Left lung (tissue), 10 donors: ENCODE measurements around the gene TNNI3. TPM values are rescaled to one million over a fixed set of nuclear protein-coding genes. Genes with fewer than 3 reads are reported as not detected.

Source experiments
- ATAC-seq: fragments of 200-7000 bp; cut with Tn5 transposase; one replicate; pipeline ENCODE4 v1.9.1; 2020; ENCODE audit warnings: moderate library complexity
- DNase-seq, 4 donors: peaks; one replicate each; pipeline ENCODE4 v3.0.0-alpha.2; 2013 to 2020
- H3K27ac ChIP-seq, 2 donors: fragments of 200-600 bp; sonication (generic) in 1 of 2; one replicate each; pipeline versions ENCODE4 v1.5.0 to v1.8.0; 2020 to 2021
- H3K27me3 ChIP-seq, 2 donors: fragments of 200-600 bp; sonication (generic) in 1 of 2; one replicate each; pipeline versions ENCODE4 v1.5.0 to v1.8.0; 2020 to 2021
- H3K36me3 ChIP-seq, 2 donors: fragments of 200-600 bp; sonication (generic) in 1 of 2; one replicate each; pipeline versions ENCODE4 v1.5.0 to v1.8.0; 2020 to 2021
- H3K4me1 ChIP-seq, 2 donors: fragments of 200-600 bp; one replicate each; pipeline ENCODE4 v1.8.0; 2021
- H3K4me3 ChIP-seq, 2 donors: fragments of 200-600 bp; sonication (generic) in 1 of 2; one replicate each; pipeline versions ENCODE4 v1.5.0 to v1.8.0; 2020 to 2021; ENCODE audit warnings: mild to moderate bottlenecking in 1 of 2
- H3K9me3 ChIP-seq, 2 donors: fragments of 200-600 bp; sonication (generic) in 1 of 2; one replicate each; pipeline versions ENCODE4 v1.5.0 to v1.8.0; 2020 to 2021
- CTCF ChIP-seq, 2 donors: fragments of 200-600 bp; sonication (generic) in 1 of 2; IDR thresholded peaks; one replicate each; pipeline versions ENCODE4 v1.5.0 to v1.8.0; 2021; ENCODE audit warnings: antibody characterized with exemption in 2 of 2
- intact Hi-C, 2 donors: fragments of 100-400 bp; cut with DNase I; formaldehyde crosslinking; loops; one replicate each; pipeline versions ENCODE4 v1.11.2 to v1.14.2; 2022
- polyA plus RNA-seq, 6 donors: library from polyadenylated mRNA; unstranded; fragments of 120-200 nt; gene quantifications; one replicate each; pipeline ENCODE4 v1.2.1, GENCODE V29; 2013; ENCODE audit not compliant: insufficient read length in 6 of 6
- total RNA-seq, 2 donors: library from RNA; stranded (reverse); fragmentation: NEBNext Ultra II Directional; extraction: Animal tissue kit (Norgen Biotek cat#: 25700); gene quantifications; one replicate each; pipeline ENCODE4 v1.2.1, GENCODE V29; 2021
- donor health status: DM: no; HTN: yes; CAD: no.
- donor health status: DM: no; HTN: no; CAD: no.

The TNNI3 gene
- total and polyA plus RNA-seq, 8 donors: 0.75 to 1.6 (median 0.98) TPM; not detected in 1

- intact Hi-C loops: no loop called here
Measured at GRCh38 chr19:55118401-55118991, 39.0 kb downstream of the TNNI3 start.

DNA sequence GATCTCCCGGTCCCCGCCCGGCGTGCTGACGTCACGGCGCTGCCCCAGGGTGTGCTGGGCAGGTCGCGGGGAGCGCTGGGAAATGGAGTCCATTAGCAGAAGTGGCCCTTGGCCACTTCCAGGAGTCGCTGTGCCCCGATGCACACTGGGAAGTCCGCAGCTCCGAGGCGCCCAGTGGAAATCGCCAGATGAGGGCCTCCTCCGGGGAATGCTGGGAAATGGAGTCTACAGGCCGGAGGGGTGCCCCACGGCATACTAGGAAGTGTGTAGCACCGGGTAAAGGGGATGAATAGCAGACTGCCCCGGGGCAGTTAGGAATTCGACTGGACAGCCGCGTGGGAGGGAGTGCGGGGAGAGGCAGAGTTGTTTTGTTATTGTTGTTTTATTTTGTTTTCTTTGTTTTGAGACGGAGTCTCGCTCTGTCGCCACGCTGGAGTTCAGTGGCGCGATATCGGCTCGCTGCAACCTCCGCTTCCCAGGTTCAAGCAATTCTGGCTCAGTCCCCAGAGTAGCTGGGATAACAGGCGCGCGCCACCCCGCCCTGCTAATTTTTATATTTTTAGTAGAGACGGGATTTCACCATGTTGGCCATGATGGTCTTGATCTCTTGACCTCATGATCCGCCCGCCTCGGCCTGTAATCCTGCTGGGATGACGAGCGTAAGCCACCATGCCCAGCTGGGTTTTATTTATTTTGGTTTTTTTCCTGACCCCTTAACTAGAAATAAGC is 39.7 kb downstream of the TNNI3 start:
- H3K27ac ChIP-seq: peak overlapping the region; percentile 76 to 86
- peaks cover 21 to 49% of the 10 kb centered on the region in 2 donors for H3K4me1 ChIP-seq
- TF ChIP-seq CTCF (IDR thresholded peaks at IDR 0.05): no peak
- DNase-seq: peak; percentile 98 to 100 (median 100)
- intact Hi-C loops: no loop called here
- peak overlapping the region; percentile 44 to 91 for H3K4me3 ChIP-seq
- peak; percentile 92 for ATAC-seq
- H3K27me3 ChIP-seq: peaks cover 0 to 5% of the 10 kb centered on the region in 2 donors
- H3K36me3 ChIP-seq: peaks cover 0 to 2% of the 10 kb centered on the region in 2 donors
- no peaks in the 10 kb centered on the region for H3K9me3 ChIP-seq

More at GRCh38 chr19:55118401-55118991, 39.0 kb downstream of the TNNI3 start:
- DNase-seq: peak in 3 of 4 donors; percentile 6 to 76 (median 16)
- ATAC-seq: peak; percentile 39
- TF ChIP-seq CTCF (IDR thresholded peaks at IDR 0.05): no peak
- Histone ChIP-seq H3K27ac (peak overlapping the region; percentile 76 to 86), H3K9me3 (no peaks in the 10 kb centered on the region), H3K36me3 (no peaks in the 10 kb centered on the region), H3K4me1 (peaks cover 15 to 43% of the 10 kb centered on the region in 2 donors), H3K4me3 (peak overlapping the region; percentile 44 to 91), H3K27me3 (peaks cover 0 to 11% of the 10 kb centered on the region in 2 donors)

GRCh38 chr19:55116859-55117662 is 40.5 kb downstream of the TNNI3 start, which contains the start of gene PPP1R12C:
Gene PPP1R12C, minus strand, starts transcription at chr19:55117637. Its CDS starts 94 bp downstream, at chr19:55117543.
- Histone ChIP-seq H3K27me3 (peaks cover 0 to under 1% of the 10 kb centered on the region in 2 donors), H3K27ac (peak within 1 kb of the TSS; percentile 76 to 86), H3K9me3 (no peaks in the 10 kb centered on the region), H3K36me3 (peaks cover 0 to 10% of the 10 kb centered on the region in 2 donors), H3K4me1 (peaks cover 21 to 52% of the 10 kb centered on the region in 2 donors), H3K4me3 (peak within 1 kb of the TSS; percentile 61 to 91)
- ATAC-seq (no peak), DNase-seq (peak in 2 of 4 donors; percentile 14 to 19)
- intact Hi-C loops: no loop called here
- no peak for TF ChIP-seq CTCF (IDR thresholded peaks at IDR 0.05)

DNA sequence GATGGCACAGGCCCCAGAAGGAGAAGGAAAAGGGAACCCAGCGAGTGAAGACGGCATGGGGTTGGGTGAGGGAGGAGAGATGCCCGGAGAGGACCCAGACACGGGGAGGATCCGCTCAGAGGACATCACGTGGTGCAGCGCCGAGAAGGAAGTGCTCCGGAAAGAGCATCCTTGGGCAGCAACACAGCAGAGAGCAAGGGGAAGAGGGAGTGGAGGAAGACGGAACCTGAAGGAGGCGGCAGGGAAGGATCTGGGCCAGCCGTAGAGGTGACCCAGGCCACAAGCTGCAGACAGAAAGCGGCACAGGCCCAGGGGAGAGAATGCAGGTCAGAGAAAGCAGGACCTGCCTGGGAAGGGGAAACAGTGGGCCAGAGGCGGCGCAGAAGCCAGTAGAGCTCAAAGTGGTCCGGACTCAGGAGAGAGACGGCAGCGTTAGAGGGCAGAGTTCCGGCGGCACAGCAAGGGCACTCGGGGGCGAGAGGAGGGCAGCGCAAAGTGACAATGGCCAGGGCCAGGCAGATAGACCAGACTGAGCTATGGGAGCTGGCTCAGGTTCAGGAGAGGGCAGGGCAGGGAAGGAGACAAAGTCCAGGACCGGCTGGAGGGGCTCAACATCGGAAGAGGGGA is 41.2 kb downstream of the TNNI3 start:
- peaks cover 0 to 17% of the 10 kb centered on the region in 2 donors for H3K36me3 ChIP-seq
- peaks cover 21 to 52% of the 10 kb centered on the region in 2 donors for H3K4me1 ChIP-seq
- intact Hi-C loops: no loop called here
- H3K4me3 ChIP-seq: peak overlapping the region; percentile 61 to 91
- no peak for TF ChIP-seq CTCF (IDR thresholded peaks at IDR 0.05)
- peak overlapping the region; percentile 75 to 86 for H3K27ac ChIP-seq
- ATAC-seq (peak; percentile 13), DNase-seq (peak; percentile 28 to 90 (median 60))
- H3K27me3 ChIP-seq: no peaks in the 10 kb centered on the region
- no peaks in the 10 kb centered on the region for H3K9me3 ChIP-seq
